ENCODE results near the gene LEMD2.
A peak's percentile ranks its signal among the peaks of the same experiment; 100 is the strongest.

Gene LEMD2

DNA sequence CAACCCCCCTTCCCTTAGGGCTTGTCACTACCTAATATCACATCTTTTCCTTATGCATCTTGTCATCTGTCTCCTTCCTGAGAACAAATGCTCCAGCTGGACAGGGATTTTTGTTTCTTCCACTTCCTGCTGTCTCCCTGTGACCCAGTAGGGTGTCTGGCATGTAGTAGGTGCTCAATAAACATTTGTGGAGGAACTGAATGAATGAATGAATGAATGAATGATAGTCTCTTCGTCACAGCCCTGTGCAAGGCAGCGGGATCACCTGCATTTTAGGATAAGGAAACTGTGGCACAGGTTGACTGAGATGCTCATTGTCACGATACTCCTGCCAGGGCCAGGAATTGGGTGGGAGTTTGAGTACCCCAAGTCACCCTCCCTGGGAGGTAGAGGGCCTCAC, 14.2 kb downstream of the LEMD2 start:
- H3K4me1 ChIP-seq (ENCODE audit: control insufficient read depth, insufficient read depth, low read length): peaks cover 5% of the 10 kb centered on the region
- no peaks in the 10 kb centered on the region for H3K9me3 ChIP-seq (ENCODE audit: control insufficient read depth, insufficient read depth, low read depth, low read length)
- ChIA-PET CTCF (interaction anchor here (6.0 kb wide), 1 partner anchor 252 kb away, joined by 80 read pairs; no protein-coding TSS in a partner anchor), POLR2A (no interaction called here)
- H3K36me3 ChIP-seq (ENCODE audit: control insufficient read depth in 2 of 2, insufficient read depth in 1 of 2, low read length in 2 of 2): peaks cover 10 to 75% of the 10 kb centered on the region in 2 experiments
- H3K4me3 ChIP-seq (ENCODE audit: low read depth, low read length): no peak overlapping the region
- H3K27ac ChIP-seq (ENCODE audit: extremely low read depth, low read depth, low read length): no peak overlapping the region
- TF ChIP-seq ZNF292 (tag by site-specific recombination; IDR thresholded peaks at IDR 0.05; ENCODE audit: borderline replicate concordance, low read depth) (no peak), ZNF664 (tag by site-specific recombination; IDR thresholded peaks at IDR 0.05) (peak; percentile 88)

DNA sequence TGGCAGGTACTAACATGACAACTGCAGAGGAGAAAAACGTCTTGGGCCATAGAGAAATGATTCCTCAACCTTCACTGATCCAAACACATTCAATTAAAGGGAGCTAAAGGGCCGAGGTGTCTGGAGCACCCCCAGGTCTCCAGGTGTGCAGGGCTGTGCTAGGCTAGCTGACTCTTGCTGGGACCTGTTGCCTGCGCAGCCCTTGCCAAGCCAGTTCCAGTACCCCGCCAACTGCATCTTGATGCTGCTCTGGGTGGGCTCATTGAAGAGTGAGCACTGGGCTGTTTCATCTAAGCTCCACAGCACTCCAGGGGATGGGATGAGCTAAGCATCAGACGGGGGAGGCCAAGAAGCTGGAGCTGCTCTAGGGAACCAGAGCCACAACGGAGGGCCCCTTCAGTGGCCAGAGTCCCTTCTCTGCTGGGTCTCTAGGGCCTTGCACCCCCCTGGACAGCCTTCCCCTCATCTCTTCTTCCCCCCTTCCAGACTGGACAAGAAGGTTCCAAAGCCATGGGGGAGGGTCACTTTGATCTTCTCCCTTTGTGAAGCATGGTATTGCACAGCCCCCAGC, 15.9 kb downstream of the LEMD2 start:
- peaks cover 5% of the 10 kb centered on the region for H3K4me1 ChIP-seq (ENCODE audit: control insufficient read depth, insufficient read depth, low read length)
- H3K27ac ChIP-seq (ENCODE audit: extremely low read depth, low read depth, low read length): no peak overlapping the region
- no peaks in the 10 kb centered on the region for H3K9me3 ChIP-seq (ENCODE audit: control insufficient read depth, insufficient read depth, low read depth, low read length)
- no peak overlapping the region for H3K4me3 ChIP-seq (ENCODE audit: low read depth, low read length)
- H3K36me3 ChIP-seq (ENCODE audit: control insufficient read depth in 2 of 2, insufficient read depth in 1 of 2, low read length in 2 of 2): peaks cover 8 to 57% of the 10 kb centered on the region in 2 experiments
- ChIA-PET CTCF (interaction anchor here (0.7 to 8.8 kb wide), 10 partner anchors 13 to 381 kb away, joined by 4 to 149 read pairs (median 22); partner anchors contain the start of genes IP6K3, LEMD2 and UQCC2), POLR2A (interaction anchor here (0.6 to 4.3 kb wide), 4 partner anchors 15 to 204 kb away, joined by 4 to 17 read pairs (median 6); partner anchors contain the start of gene UQCC2)
- TF ChIP-seq SCRT2 (tag by site-specific recombination; IDR thresholded peaks at IDR 0.05) (peak; percentile 90), ZBTB6 (tag by site-specific recombination; IDR thresholded peaks at IDR 0.05) (peak; percentile 68; the same call in 1 of the 2 replicates), FEZF1 (tag by site-specific recombination; IDR thresholded peaks at IDR 0.05) (no peak), PRDM10 (tag by site-specific recombination; IDR thresholded peaks at IDR 0.05) (peak; percentile 76), ZBTB1 (tag by site-specific recombination; IDR thresholded peaks at IDR 0.05) (no peak), ZIC2 (tag by site-specific recombination; IDR thresholded peaks at IDR 0.05) (0 out of 2 replicates have a peak, but pooled peaks have one; percentile 34), ZNF114 (tag by site-specific recombination; IDR thresholded peaks at IDR 0.05) (no peak), ZNF366 (tag by site-specific recombination; conservative IDR thresholded peaks at IDR 0.05) (no peak), ZNF473 (tag by site-specific recombination; IDR thresholded peaks at IDR 0.05) (no peak), ZNF146 (tag by site-specific recombination; IDR thresholded peaks at IDR 0.05) (no peak), ZNF335 (tag by site-specific recombination; conservative IDR thresholded peaks at IDR 0.05) (no peak), GLIS1 (tag by site-specific recombination; IDR thresholded peaks at IDR 0.05) (peak; percentile 76)

DNA sequence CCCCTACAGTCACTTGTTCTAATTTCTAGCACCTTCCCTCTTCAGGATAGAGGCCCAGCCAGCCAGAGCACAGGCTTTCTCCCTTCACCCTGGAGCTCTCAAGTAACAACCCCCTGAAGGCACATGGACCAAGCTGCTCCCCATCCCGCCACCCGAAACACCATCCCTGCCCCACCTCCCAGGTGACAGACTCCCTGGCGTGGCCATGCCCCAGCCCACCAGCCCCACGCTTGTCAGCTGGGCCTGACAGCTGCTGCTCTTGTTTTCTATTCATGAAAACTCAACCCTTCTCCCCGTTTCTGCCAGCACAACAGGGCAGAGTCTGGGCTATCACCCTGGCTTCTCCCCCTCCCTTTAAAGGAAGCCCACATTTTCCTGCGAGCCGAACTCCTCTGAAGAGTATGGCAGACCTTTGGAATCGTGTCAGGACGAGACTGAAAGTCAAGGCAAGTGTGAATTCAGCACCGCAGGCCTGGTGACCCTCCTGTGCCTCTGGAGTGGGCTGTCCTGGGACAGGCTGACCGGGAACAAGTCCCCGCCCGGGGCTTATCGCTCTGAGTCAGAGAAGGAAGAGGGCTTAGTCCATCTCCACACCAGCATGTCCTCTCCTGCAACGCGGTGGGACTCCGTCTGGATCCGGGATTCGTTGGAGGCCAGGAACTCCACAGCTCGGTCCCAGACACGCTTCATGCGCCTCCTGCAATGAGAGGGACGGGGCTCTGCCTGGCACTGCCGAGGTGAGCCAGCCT, 16.7 kb downstream of the LEMD2 start:
- TF ChIP-seq PRDM1 (tag by site-specific recombination; IDR thresholded peaks at IDR 0.05) (0 out of 2 replicates have a peak, but pooled peaks have one; percentile 41), ZBTB7A (tag by site-specific recombination; IDR thresholded peaks at IDR 0.05; ENCODE audit: low read depth) (no peak)
- POLR2A ChIA-PET: interaction anchor here (0.6 to 4.3 kb wide), 12 partner anchors 9 to 260 kb away, joined by 3 to 17 read pairs (median 4); partner anchors contain the start of genes LEMD2 and UQCC2
- peaks cover 5% of the 10 kb centered on the region for H3K4me1 ChIP-seq (ENCODE audit: control insufficient read depth, insufficient read depth, low read length)
- CTCF ChIA-PET: interaction anchor here (0.5 to 8.8 kb wide), 40 partner anchors 8 to 389 kb away, joined by 3 to 149 read pairs (median 6); partner anchors contain the start of genes IP6K3, LEMD2 and UQCC2
- no peak overlapping the region for H3K4me3 ChIP-seq (ENCODE audit: low read depth, low read length)
- no peaks in the 10 kb centered on the region for H3K9me3 ChIP-seq (ENCODE audit: control insufficient read depth, insufficient read depth, low read depth, low read length)
- H3K27ac ChIP-seq (ENCODE audit: extremely low read depth, low read depth, low read length): no peak overlapping the region
- H3K36me3 ChIP-seq (ENCODE audit: control insufficient read depth in 2 of 2, insufficient read depth in 1 of 2, low read length in 2 of 2): peaks cover 6 to 50% of the 10 kb centered on the region in 2 experiments; a peak in 2 of 3 replicates

All from HEK293 (cell line).